ENCODE results near the gene FXYD3.

DNA sequence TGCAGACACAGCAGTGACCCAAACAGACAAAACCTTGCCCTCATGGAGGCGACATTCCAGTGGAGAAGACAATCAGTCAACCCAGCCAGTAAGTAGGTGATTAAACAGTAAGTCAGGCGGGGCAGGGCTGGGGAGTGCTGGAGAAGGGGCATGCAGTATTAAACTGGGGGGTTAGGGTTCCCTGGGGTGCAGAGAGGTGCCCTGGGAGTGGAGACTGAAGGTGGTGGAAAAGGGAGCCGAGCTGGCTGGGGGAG, 31.2 kb upstream of the FXYD3 start:
- TF ChIP-seq ZNF124 (CRISPR knock-in tag; IDR thresholded peaks at IDR 0.05) (no peak), ARNT (IDR thresholded peaks at IDR 0.05) (no peak), MAZ (IDR thresholded peaks at IDR 0.05; ENCODE audit: borderline replicate concordance, low read depth, low read length) (no peak), MAZ (CRISPR knock-in tag; IDR thresholded peaks at IDR 0.05; ENCODE audit: low read depth) (no peak), MYC (CRISPR knock-in tag; IDR thresholded peaks at IDR 0.05; ENCODE audit: borderline replicate concordance) (no peak), NFRKB (IDR thresholded peaks at IDR 0.05) (no peak), ZNF274 (CRISPR knock-in tag; IDR thresholded peaks at IDR 0.05) (no peak), KDM3A (CRISPR knock-in tag; IDR thresholded peaks at IDR 0.05; ENCODE audit: low read depth) (no peak), CCDC6 (CRISPR knock-in tag; IDR thresholded peaks at IDR 0.05) (no peak), ASH2L (IDR thresholded peaks at IDR 0.05; ENCODE audit: insufficient read length, low read depth, low read length) (no peak)
